Cardiac fibroblast (primary cell): ENCODE measurements around the gene WNK4.

Experiments
- DNase-seq, 2 donors: peaks; one replicate each; pipeline versions ENCODE4 v3.0.0 to v3.0.0-alpha.2; 2010; ENCODE audit warnings: low read depth in 2 of 2
- H3K4me3 ChIP-seq, 2 donors: replicated peaks in 1 of 2; 1 replicate in 1 of 2; 2 replicates in 1 of 2; pipeline ENCODE4 v1.5.1; 2011; ENCODE audit warnings: low read depth in 2 of 2, low read length in 2 of 2, mild to moderate bottlenecking in 2 of 2, moderate library complexity in 1 of 2
- TF ChIP-seq, protein P1 (sequence below): IDR thresholded peaks from one replicate; pipeline ENCODE4 v1.5.1; 2011; ENCODE audit warnings: low read depth, mild to moderate bottlenecking, low read length, inconsistent platforms

Gene WNK4

GRCh38 chr17:42748202-42748907, 32.1 kb upstream of the WNK4 start:
- H3K4me3 ChIP-seq: no peak overlapping the region
- TF ChIP-seq, protein P1, sequence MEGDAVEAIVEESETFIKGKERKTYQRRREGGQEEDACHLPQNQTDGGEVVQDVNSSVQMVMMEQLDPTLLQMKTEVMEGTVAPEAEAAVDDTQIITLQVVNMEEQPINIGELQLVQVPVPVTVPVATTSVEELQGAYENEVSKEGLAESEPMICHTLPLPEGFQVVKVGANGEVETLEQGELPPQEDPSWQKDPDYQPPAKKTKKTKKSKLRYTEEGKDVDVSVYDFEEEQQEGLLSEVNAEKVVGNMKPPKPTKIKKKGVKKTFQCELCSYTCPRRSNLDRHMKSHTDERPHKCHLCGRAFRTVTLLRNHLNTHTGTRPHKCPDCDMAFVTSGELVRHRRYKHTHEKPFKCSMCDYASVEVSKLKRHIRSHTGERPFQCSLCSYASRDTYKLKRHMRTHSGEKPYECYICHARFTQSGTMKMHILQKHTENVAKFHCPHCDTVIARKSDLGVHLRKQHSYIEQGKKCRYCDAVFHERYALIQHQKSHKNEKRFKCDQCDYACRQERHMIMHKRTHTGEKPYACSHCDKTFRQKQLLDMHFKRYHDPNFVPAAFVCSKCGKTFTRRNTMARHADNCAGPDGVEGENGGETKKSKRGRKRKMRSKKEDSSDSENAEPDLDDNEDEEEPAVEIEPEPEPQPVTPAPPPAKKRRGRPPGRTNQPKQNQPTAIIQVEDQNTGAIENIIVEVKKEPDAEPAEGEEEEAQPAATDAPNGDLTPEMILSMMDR: no peak
- no peak for DNase-seq

DNA sequence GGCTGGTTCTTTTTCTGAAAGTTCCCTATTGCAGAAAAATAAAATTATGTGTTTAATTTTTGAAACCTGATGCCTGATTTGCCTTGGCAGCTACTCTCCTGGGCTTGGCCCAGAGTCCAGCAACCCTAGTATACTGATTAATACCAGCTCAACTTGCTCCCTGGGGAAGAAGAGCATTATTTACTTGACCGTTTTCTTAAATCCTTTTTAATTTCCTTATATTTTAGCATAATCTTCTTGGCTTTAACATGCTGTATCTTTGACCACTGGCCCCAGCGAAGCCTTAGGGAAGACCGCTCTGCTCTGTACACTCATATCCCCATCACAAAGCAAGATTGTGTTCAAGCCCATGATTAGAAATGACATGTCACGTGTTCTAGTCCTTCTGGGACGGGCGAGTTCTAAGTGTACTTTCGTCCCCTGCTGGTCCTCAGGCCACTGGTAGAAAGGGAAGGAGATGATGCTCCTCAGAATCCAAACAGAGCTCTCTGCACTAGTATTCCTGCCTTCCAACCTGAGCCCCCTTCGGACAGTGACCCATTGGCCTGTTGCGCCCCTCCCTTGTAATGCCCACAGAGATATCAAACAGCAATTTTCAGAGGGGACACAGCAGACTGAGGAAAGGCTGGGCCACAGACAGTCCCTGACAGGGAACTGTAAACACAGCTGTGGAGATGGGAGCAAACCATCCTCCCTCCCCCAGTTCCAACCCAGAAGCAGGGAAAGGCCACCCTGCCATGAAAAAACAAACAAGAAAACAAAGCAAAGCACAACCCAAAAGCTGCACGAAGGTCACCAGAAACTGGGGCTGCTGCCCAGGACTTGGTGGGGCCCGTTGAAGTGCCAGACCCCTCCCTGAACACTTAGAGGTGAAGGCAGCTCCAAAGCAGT, 31.3 kb upstream of the WNK4 start:
- DNase-seq: peak; percentile 17 to 33
- H3K4me3 ChIP-seq: no peak overlapping the region
- TF ChIP-seq, protein P1: no peak

- DNase-seq: no peak
- no peak overlapping the region for H3K4me3 ChIP-seq
- TF ChIP-seq, protein P1: no peak
Measured at GRCh38 chr17:42750739-42751344, 29.6 kb upstream of the WNK4 start.

- TF ChIP-seq, protein P1: no peak
- peak in 1 of 2 donors; percentile 66 for DNase-seq
- H3K4me3 ChIP-seq: no peak overlapping the region
Measured at GRCh38 chr17:42751628-42752027, 28.8 kb upstream of the WNK4 start.

DNA sequence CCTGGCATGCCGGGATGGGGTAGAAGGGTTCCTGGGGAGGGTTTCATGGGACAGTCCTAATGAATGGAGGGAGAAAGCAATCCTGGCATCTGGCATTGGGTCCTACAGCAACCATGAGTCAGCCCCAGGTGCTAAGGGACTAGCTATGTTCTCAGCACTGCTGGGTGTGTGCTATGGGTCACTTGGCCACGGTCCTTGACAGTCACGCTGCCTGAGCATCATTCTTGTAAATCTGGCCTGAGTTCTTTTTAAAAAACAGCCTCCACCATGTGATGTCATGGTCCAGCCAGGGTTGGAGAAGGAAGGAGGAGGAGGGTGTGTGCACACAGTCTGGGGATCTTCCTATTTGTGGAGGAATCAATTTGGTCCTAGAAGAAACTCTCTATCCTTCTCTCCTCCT, 25.6 kb upstream of the WNK4 start:
- TF ChIP-seq, protein P1: no peak
- H3K4me3 ChIP-seq: no peak overlapping the region
- peak; percentile 59 to 82 for DNase-seq

- peak overlapping the region in 1 of 2 donors; percentile 32 for H3K4me3 ChIP-seq
- no peak for DNase-seq
Measured at GRCh38 chr17:42759982-42760651, 20.3 kb upstream of the WNK4 start.

More at GRCh38 chr17:42759982-42760651, 20.3 kb upstream of the WNK4 start:
- TF ChIP-seq, protein P1: no peak
